Activated CD4-positive, alpha-beta T cell treated with anti-CD3 and anti-CD28 coated beads for 36 hours (primary cell): ENCODE data around the gene KCTD6. TPM values are rescaled to one million over a fixed set of nuclear protein-coding genes. Genes with fewer than 3 reads are reported as not detected.

Source experiments
- ATAC-seq: fragments of 200-7000 bp; cut with Tn5 transposase; one replicate; pipeline ENCODE4 v1.10.0; 2021; ENCODE audit warnings: mild to moderate bottlenecking, moderate library complexity
- CTCF ChIA-PET: fragments of 350-600 bp; sonication (Branson Sonifier 250); formaldehyde crosslinking; loops from one replicate; lab custom pipeline; 2021; ENCODE audit warnings: antibody characterized with exemption; lab: Charles Lee
- POLR2A ChIA-PET: fragments of 350-600 bp; sonication (Branson Sonifier 250); formaldehyde crosslinking; loops from one replicate; lab custom pipeline; 2021; ENCODE audit warnings: antibody characterized with exemption, inconsistent platforms; lab: Charles Lee
- DNase-seq: peaks from one replicate; pipeline ENCODE4 v3.0.0-alpha.2; 2020
- H3K27ac Mint-ChIP-seq: one replicate; pipeline ENCODE4 v1.8.0; 2021; ENCODE audit warnings: mixed read lengths
- H3K27me3 Mint-ChIP-seq: one replicate; pipeline ENCODE4 v1.8.0; 2021; ENCODE audit warnings: mixed read lengths
- H3K36me3 Mint-ChIP-seq: one replicate; pipeline ENCODE4 v1.8.0; 2021; ENCODE audit warnings: low read depth, mixed read lengths
- H3K4me1 Mint-ChIP-seq: one replicate; pipeline ENCODE4 v1.8.0; 2021; ENCODE audit warnings: mixed read lengths
- H3K4me3 Mint-ChIP-seq: one replicate; pipeline ENCODE4 v1.8.0; 2021; ENCODE audit warnings: mild to moderate bottlenecking, moderate library complexity, mixed read lengths
- H3K9me3 Mint-ChIP-seq: one replicate; pipeline ENCODE4 v1.8.0; 2021; ENCODE audit warnings: low read depth, mixed read lengths
- intact Hi-C, 2 experiments: fragments of 100-400 bp; cut with DNase I in 1 of 2; cut with micrococcal nuclease in 1 of 2; formaldehyde crosslinking; loops; one replicate each; pipeline versions ENCODE4 v1.14.2 to v1.15.1; 2022 to 2024; cut with DNase I, micrococcal nuclease
- total RNA-seq, 2 experiments: library from RNA; stranded (reverse); gene quantifications; one replicate each; pipeline ENCODE4 v1.2.3, GENCODE V29; 2021

The KCTD6 gene
- total RNA-seq, 2 experiments from 2014 or later: 7.1 to 7.9 TPM

GRCh38 chr3:58507356-58508078 is 15.6 kb downstream of the KCTD6 start:
- Mint-ChIP-seq H3K4me1 (no peaks in the 10 kb centered on the region), H3K4me3 (no peak overlapping the region), H3K27me3 (no peaks in the 10 kb centered on the region), H3K27ac (no peak overlapping the region), H3K9me3 (no peaks in the 10 kb centered on the region), H3K36me3 (peaks cover 3% of the 10 kb centered on the region)
- ChIA-PET POLR2A (no interaction called here), CTCF (interaction anchor here (0.6 to 1.0 kb wide), 4 partner anchors 11 to 93 kb away, joined by 3 to 6 read pairs (median 4); no protein-coding TSS in a partner anchor)
- DNase-seq (no peak), ATAC-seq (no peak)
- intact Hi-C loops: no loop called here

DNA sequence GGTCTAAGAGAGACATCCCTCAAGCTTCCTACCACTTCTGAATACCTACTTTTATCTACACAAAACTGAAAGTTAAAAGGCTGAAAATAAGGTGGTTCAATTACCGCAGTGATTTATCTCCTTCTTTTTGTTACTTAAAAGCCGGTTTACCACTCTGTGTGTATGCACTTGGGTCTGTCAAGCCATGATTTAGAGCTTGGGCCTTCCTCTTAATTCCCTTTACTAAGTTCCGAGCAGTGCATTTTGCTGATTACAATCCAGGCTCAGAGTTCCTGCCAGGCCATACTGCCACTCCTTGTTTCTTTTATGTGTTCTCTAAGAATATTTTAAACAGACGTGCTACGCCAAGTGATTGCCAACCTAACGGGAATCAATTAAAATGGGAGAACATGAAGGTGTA is 16.5 kb downstream of the KCTD6 start:
- no peak for ATAC-seq
- Mint-ChIP-seq H3K9me3 (no peaks in the 10 kb centered on the region), H3K4me1 (no peaks in the 10 kb centered on the region), H3K4me3 (no peak overlapping the region), H3K27me3 (no peaks in the 10 kb centered on the region), H3K36me3 (peaks cover 1% of the 10 kb centered on the region), H3K27ac (no peak overlapping the region)
- ChIA-PET CTCF (interaction anchor here (0.7 to 1.0 kb wide), 2 partner anchors 43 to 45 kb away, joined by 3 to 5 read pairs; no protein-coding TSS in a partner anchor), POLR2A (no interaction called here)
- no peak for DNase-seq
- intact Hi-C loops: no loop called here

- Mint-ChIP-seq H3K4me3 (no peak overlapping the region), H3K27ac (no peak overlapping the region), H3K36me3 (no peaks in the 10 kb centered on the region), H3K4me1 (no peaks in the 10 kb centered on the region), H3K27me3 (no peaks in the 10 kb centered on the region), H3K9me3 (no peaks in the 10 kb centered on the region)
- ATAC-seq (no peak), DNase-seq (no peak)
- intact Hi-C loops: no loop called here
- CTCF ChIA-PET: interaction anchor here (0.5 kb wide), 1 partner anchor 1591 kb away, joined by 3 read pairs; no protein-coding TSS in a partner anchor
- POLR2A ChIA-PET: no interaction called here
These were observed 22.5 kb downstream of the KCTD6 start for GRCh38 chr3:58514405-58514804.

GRCh38 chr3:58518291-58518789 is 26.4 kb downstream of the KCTD6 start:
- intact Hi-C loops: no loop called here
- ChIA-PET POLR2A (no interaction called here), CTCF (interaction anchor here (1.0 to 1.1 kb wide), 3 partner anchors 11 to 23 kb away, joined by 3 to 6 read pairs (median 3); no protein-coding TSS in a partner anchor)
- Mint-ChIP-seq H3K27ac (no peak overlapping the region), H3K36me3 (no peaks in the 10 kb centered on the region), H3K9me3 (no peaks in the 10 kb centered on the region), H3K4me1 (no peaks in the 10 kb centered on the region), H3K4me3 (no peak overlapping the region), H3K27me3 (no peaks in the 10 kb centered on the region)
- ATAC-seq (no peak), DNase-seq (no peak)

- H3K4me1 Mint-ChIP-seq: no peaks in the 10 kb centered on the region
- DNase-seq (no peak), ATAC-seq (no peak)
- CTCF ChIA-PET: interaction anchor here (0.7 to 1.0 kb wide), 2 partner anchors 9 to 23 kb away, joined by 3 read pairs; no protein-coding TSS in a partner anchor
- POLR2A ChIA-PET: no interaction called here
- H3K27ac Mint-ChIP-seq: no peak overlapping the region
- H3K4me3 Mint-ChIP-seq: no peak overlapping the region
- H3K27me3 Mint-ChIP-seq: no peaks in the 10 kb centered on the region
- no peaks in the 10 kb centered on the region for H3K9me3 Mint-ChIP-seq
- no peaks in the 10 kb centered on the region for H3K36me3 Mint-ChIP-seq
- intact Hi-C loops: no loop called here
These were observed 27.9 kb downstream of the KCTD6 start for GRCh38 chr3:58519668-58520402.

DNA sequence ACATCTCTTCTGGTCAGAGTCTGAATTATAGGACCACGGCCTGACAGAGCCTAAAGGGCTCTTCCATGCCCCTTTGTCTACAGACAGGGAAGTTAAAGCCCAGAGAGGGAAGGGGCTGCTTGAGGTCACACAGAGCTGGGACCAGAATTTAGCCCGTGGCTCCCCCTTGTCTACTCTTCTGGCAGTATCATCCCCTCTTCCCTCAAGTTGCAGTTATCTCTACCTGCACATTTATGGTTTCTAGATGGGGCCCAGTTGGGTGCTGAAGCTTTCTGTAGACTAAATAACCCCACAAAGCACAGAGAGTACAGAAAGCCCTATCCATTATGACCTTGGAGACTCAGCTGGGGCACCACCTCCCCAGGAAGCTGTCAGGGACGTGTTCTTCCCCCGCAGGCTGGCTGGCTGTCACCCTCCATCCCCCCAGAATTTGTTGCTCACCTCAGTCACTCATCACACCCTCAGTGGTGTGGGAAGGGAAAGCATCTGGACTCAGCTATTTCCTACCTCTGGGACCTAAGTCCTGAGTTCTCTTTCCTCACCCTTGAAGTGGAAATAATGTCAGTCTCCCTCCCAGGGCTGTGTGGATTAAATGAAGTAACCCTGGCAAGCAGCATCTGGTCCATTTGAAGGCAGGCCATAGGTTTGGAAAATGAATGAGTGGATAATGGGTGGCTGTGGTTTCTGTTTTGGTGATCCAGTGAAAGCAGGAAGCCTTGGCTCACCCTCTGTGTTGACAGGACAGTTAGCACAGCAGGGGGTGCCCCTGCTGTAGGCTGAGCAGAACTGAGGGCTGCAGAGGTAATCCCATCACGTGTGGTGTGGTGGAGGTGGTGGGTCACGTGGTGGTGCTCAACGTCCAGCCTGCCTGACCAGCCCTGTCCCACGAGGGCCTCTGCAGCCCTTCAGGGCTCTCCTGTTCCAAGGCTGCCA is 28.8 kb downstream of the KCTD6 start:
- intact Hi-C loops: no loop called here
- no peaks in the 10 kb centered on the region for H3K4me1 Mint-ChIP-seq
- no peak for DNase-seq
- ChIA-PET POLR2A (no interaction called here), CTCF (interaction anchor here (0.6 to 1.5 kb wide), 5 partner anchors 22 to 363 kb away, joined by 3 to 4 read pairs (median 3); no protein-coding TSS in a partner anchor)
- no peak for ATAC-seq
- H3K9me3 Mint-ChIP-seq: no peaks in the 10 kb centered on the region
- H3K36me3 Mint-ChIP-seq: no peaks in the 10 kb centered on the region
- H3K4me3 Mint-ChIP-seq: no peak overlapping the region
- H3K27ac Mint-ChIP-seq: no peak overlapping the region
- H3K27me3 Mint-ChIP-seq: no peaks in the 10 kb centered on the region

DNA sequence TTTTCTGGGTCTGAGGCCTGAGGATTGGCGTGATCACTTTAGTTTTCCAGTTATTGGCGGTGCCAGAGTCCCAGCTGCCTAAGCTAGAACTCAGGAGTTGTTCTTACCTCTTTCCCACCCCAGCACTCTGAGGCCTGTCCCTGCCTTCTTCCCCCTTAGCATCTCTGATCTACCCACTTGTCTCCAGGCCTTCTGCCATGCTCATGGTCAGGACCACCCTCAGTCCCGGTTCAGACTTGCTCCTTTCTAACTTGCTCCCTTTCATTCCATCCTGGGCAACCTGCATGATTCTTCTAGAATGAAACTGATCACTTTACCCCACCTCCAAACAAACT is 29.4 kb downstream of the KCTD6 start:
- DNase-seq (no peak), ATAC-seq (no peak)
- ChIA-PET POLR2A (no interaction called here), CTCF (interaction anchor here (1.0 to 1.5 kb wide), 2 partner anchors 26 to 30 kb away, joined by 4 read pairs; no protein-coding TSS in a partner anchor)
- H3K4me1 Mint-ChIP-seq: no peaks in the 10 kb centered on the region
- H3K4me3 Mint-ChIP-seq: no peak overlapping the region
- H3K27ac Mint-ChIP-seq: no peak overlapping the region
- no peaks in the 10 kb centered on the region for H3K36me3 Mint-ChIP-seq
- intact Hi-C loops: no loop called here
- no peaks in the 10 kb centered on the region for H3K9me3 Mint-ChIP-seq
- no peaks in the 10 kb centered on the region for H3K27me3 Mint-ChIP-seq

DNA sequence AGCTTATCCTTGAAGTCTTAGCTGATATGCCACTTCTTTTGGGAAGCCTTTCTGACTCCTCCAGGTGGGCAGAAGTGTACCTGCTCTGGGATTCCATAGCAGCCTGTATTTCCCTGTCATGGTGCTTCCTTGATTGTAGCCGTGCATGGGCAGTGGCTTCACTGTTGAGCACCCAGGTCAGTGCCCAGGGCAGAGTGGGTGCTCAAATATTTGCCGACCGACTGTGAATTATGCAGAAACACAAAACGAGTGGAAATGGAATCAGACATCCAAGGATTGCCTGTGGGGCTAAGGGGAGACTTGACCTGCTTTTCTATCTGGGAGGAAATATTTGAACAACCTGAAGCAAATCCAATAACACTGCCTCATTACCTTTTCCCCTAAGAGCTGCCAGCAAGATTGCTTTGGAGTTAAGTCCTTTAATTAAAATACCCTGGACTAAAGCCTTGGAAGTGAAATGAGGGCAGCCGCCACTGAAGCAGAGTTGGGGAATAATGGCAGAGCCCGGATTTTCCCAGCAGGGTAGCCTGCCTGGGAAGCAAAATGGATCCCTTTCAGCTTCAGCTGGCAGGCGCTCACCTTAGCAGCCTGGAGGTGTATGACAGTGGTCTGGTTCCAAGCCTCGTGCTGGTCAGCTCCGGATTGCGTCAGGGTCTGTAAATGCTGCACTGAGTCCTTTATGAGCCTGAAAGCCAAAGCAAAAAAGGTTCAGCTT is 30.2 kb downstream of the KCTD6 start:
- DNase-seq: no peak
- no peaks in the 10 kb centered on the region for H3K4me1 Mint-ChIP-seq
- no peaks in the 10 kb centered on the region for H3K9me3 Mint-ChIP-seq
- no peak overlapping the region for H3K4me3 Mint-ChIP-seq
- POLR2A ChIA-PET: no interaction called here
- CTCF ChIA-PET: interaction anchor here (0.5 to 1.5 kb wide), 3 partner anchors 16 to 882 kb away, joined by 3 to 4 read pairs (median 3); no protein-coding TSS in a partner anchor
- H3K27me3 Mint-ChIP-seq: no peaks in the 10 kb centered on the region
- no peak overlapping the region for H3K27ac Mint-ChIP-seq
- no peak for ATAC-seq
- no peaks in the 10 kb centered on the region for H3K36me3 Mint-ChIP-seq
- intact Hi-C loops: no loop called here

DNA sequence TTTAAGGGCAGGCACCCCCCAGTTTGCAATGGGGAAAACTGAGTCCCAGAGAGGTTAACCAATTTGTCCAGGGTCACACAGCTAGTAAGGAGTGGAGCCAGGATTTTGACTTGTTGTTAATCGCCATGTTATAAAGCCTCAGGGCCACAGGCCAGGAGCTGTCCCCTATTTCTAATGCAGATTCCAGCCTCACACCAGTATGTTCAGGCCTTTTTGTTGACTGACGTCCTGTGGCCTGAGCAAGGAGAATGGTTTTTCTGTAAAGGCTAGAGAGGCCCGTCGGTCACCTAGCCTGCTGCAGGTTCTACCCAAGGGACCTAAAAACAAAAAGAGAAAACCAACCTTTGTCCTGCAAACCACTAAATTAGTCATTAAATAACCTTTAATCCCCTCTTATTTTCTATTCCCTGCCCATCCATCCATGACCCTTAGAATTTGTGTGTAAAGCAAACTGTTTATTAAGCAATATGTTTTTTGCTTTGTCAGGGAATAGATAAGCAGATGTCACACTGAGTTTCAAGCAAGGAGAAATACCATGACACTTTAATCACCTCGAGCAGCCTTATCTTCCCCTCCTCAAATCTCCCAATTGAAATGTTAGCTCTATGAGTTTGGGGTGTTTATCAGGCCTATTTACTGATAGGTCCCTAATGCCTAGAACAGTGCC is 31.0 kb downstream of the KCTD6 start:
- H3K9me3 Mint-ChIP-seq: no peaks in the 10 kb centered on the region
- no peaks in the 10 kb centered on the region for H3K27me3 Mint-ChIP-seq
- no peaks in the 10 kb centered on the region for H3K36me3 Mint-ChIP-seq
- ChIA-PET POLR2A (no interaction called here), CTCF (interaction anchor here (0.6 to 1.5 kb wide), 4 partner anchors 15 to 47 kb away, joined by 3 to 4 read pairs (median 3); no protein-coding TSS in a partner anchor)
- intact Hi-C loops: no loop called here
- no peak overlapping the region for H3K4me3 Mint-ChIP-seq
- DNase-seq: no peak
- no peaks in the 10 kb centered on the region for H3K4me1 Mint-ChIP-seq
- no peak overlapping the region for H3K27ac Mint-ChIP-seq
- no peak for ATAC-seq

- ATAC-seq (no peak), DNase-seq (no peak)
- CTCF ChIA-PET: interaction anchor here (0.9 to 1.3 kb wide), 2 partner anchors 11 to 60 kb away, joined by 3 read pairs; no protein-coding TSS in a partner anchor
- no peak overlapping the region for H3K4me3 Mint-ChIP-seq
- intact Hi-C loops: no loop called here
- H3K9me3 Mint-ChIP-seq: no peaks in the 10 kb centered on the region
- no peaks in the 10 kb centered on the region for H3K36me3 Mint-ChIP-seq
- no peaks in the 10 kb centered on the region for H3K4me1 Mint-ChIP-seq
- H3K27me3 Mint-ChIP-seq: no peaks in the 10 kb centered on the region
- POLR2A ChIA-PET: no interaction called here
- no peak overlapping the region for H3K27ac Mint-ChIP-seq
These were observed 32.5 kb downstream of the KCTD6 start for GRCh38 chr3:58524326-58524888.
